HL-60 (cell line): Measurements from ENCODE around the gene LRRC4C.

Experiments
- DNase-seq, 2 experiments: peaks; one replicate each; pipeline ENCODE4 v3.0.0-alpha.2; 2010 to 2020; ENCODE audit warnings: low read depth in 1 of 2, low spot score in 1 of 2
- H3K27ac ChIP-seq: fragments of 250-450 bp; sonication (Bioruptor Pico); replicated peaks from 2 replicates; pipeline ENCODE4 v1.5.1; 2020; ENCODE audit warnings: mild to moderate bottlenecking, moderate library complexity
- H3K27me3 ChIP-seq: fragments of 250-450 bp; sonication (Bioruptor Pico); 2 replicates; pipeline ENCODE4 v1.5.1; 2021; ENCODE audit warnings: mild to moderate bottlenecking, moderate library complexity; ENCODE audit not compliant: insufficient read depth, poor library complexity, severe bottlenecking
- H3K4me3 ChIP-seq: replicated peaks from 2 replicates; pipeline ENCODE4 v1.5.1; 2011; ENCODE audit warnings: mild to moderate bottlenecking, control low read depth, low read length; ENCODE audit not compliant: insufficient read depth
- GABPA ChIP-seq: IDR thresholded peaks from 2 replicates; pipeline ENCODE4 v1.6.1; 2012; ENCODE audit warnings: low read depth
- POLR2AphosphoS5 ChIP-seq: IDR thresholded peaks from 2 replicates; pipeline ENCODE4 v1.6.1; 2012; ENCODE audit warnings: low read depth
- SPI1 ChIP-seq: IDR thresholded peaks from 2 replicates; pipeline ENCODE4 v1.6.1; 2012; ENCODE audit warnings: low read depth, mild to moderate bottlenecking, borderline replicate concordance
- TF ChIP-seq, protein P1 (sequence below): IDR thresholded peaks from 2 replicates; pipeline ENCODE4 v1.6.1; 2012; ENCODE audit warnings: low read depth; ENCODE audit not compliant: insufficient replicate concordance
- TF ChIP-seq, protein P2 (sequence below): IDR thresholded peaks from one replicate; pipeline ENCODE4 v1.5.1; 2011; ENCODE audit warnings: low read length, control low read depth, inconsistent platforms; ENCODE audit not compliant: insufficient read depth

LRRC4C gene

DNA sequence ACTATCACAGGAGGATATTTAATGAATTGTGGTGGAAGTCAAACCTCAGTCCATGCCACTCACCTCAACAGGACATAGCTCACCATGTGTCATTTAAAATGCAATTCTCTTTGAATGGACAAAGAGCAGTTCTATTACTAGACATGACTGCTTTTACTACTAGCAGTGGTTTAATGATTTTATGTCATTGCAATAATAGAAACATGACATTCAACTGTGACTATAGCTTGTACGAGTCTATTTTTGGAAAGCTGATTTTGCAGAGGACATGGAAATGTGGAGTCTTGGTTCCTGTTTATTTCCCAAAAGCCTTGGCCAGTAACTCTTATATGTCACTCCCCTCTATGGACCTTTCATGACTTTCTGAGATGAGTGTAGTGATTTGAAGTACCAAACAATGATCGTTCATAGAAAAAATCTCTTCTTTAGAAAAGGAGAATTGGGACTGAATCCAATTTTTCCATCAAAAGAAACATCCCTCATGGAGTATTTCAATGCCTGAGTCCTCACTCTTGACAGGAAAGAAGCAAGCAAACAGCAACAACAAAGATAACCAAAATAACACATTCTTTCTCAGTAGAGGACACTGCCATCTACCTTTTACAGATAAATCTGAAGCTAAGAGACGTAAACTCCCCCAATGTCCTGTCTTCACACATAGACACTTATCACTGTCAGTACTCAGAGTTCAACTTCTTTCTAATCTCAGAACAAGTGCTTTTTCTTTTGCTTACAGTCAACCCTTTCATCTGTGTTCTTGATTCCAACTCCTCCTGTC is 233.4 kb downstream of the LRRC4C start:
- H3K4me3 ChIP-seq = no peak overlapping the region
- no peak for DNase-seq
- H3K27me3 ChIP-seq = no peaks in the 10 kb centered on the region
- no peak overlapping the region for H3K27ac ChIP-seq
- TF ChIP-seq POLR2AphosphoS5 (no peak), GABPA (no peak), SPI1 (no peak)
- TF ChIP-seq, protein P1, sequence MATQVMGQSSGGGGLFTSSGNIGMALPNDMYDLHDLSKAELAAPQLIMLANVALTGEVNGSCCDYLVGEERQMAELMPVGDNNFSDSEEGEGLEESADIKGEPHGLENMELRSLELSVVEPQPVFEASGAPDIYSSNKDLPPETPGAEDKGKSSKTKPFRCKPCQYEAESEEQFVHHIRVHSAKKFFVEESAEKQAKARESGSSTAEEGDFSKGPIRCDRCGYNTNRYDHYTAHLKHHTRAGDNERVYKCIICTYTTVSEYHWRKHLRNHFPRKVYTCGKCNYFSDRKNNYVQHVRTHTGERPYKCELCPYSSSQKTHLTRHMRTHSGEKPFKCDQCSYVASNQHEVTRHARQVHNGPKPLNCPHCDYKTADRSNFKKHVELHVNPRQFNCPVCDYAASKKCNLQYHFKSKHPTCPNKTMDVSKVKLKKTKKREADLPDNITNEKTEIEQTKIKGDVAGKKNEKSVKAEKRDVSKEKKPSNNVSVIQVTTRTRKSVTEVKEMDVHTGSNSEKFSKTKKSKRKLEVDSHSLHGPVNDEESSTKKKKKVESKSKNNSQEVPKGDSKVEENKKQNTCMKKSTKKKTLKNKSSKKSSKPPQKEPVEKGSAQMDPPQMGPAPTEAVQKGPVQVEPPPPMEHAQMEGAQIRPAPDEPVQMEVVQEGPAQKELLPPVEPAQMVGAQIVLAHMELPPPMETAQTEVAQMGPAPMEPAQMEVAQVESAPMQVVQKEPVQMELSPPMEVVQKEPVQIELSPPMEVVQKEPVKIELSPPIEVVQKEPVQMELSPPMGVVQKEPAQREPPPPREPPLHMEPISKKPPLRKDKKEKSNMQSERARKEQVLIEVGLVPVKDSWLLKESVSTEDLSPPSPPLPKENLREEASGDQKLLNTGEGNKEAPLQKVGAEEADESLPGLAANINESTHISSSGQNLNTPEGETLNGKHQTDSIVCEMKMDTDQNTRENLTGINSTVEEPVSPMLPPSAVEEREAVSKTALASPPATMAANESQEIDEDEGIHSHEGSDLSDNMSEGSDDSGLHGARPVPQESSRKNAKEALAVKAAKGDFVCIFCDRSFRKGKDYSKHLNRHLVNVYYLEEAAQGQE = no peak
- TF ChIP-seq, protein P2, sequence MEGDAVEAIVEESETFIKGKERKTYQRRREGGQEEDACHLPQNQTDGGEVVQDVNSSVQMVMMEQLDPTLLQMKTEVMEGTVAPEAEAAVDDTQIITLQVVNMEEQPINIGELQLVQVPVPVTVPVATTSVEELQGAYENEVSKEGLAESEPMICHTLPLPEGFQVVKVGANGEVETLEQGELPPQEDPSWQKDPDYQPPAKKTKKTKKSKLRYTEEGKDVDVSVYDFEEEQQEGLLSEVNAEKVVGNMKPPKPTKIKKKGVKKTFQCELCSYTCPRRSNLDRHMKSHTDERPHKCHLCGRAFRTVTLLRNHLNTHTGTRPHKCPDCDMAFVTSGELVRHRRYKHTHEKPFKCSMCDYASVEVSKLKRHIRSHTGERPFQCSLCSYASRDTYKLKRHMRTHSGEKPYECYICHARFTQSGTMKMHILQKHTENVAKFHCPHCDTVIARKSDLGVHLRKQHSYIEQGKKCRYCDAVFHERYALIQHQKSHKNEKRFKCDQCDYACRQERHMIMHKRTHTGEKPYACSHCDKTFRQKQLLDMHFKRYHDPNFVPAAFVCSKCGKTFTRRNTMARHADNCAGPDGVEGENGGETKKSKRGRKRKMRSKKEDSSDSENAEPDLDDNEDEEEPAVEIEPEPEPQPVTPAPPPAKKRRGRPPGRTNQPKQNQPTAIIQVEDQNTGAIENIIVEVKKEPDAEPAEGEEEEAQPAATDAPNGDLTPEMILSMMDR = no peak

- TF ChIP-seq POLR2AphosphoS5 (no peak), GABPA (no peak), SPI1 (no peak)
- TF ChIP-seq, protein P1 = no peak
- TF ChIP-seq, protein P2 = no peak
- no peak overlapping the region for H3K27ac ChIP-seq
- no peaks in the 10 kb centered on the region for H3K27me3 ChIP-seq
- no peak overlapping the region for H3K4me3 ChIP-seq
- no peak for DNase-seq
Observed at GRCh38 chr11:41222236-41222635, 237.2 kb downstream of the LRRC4C start.

- Histone ChIP-seq H3K27me3 (no peaks in the 10 kb centered on the region), H3K4me3 (no peak overlapping the region), H3K27ac (no peak overlapping the region)
- no peak for TF ChIP-seq SPI1
- TF ChIP-seq, protein P2 = no peak
- TF ChIP-seq GABPA = no peak
- TF ChIP-seq, protein P1 = no peak
- no peak for TF ChIP-seq POLR2AphosphoS5
- no peak for DNase-seq
Observed at GRCh38 chr11:41206388-41206787, 253.1 kb downstream of the LRRC4C start.
